OCI-LY3 (cell line): ENCODE measurements around the gene NUDT2.
A peak's percentile ranks its signal among the peaks of the same experiment; 100 is the strongest.

Experiments
- H2AFZ ChIP-seq: fragments of 200-600, 300-600 bp; shearing (Covaris generic); 2 replicates; pipeline ENCODE4 v1.6.0; 2014; ENCODE audit warnings: antibody characterized with exemption, low read depth, low read length
- H3K27ac ChIP-seq: fragments of 200-600, 300-600 bp; sonication (generic); 2 replicates; pipeline ENCODE4 v1.5.1; 2014; ENCODE audit warnings: mild to moderate bottlenecking, low read length, moderate library complexity, mixed read lengths
- H3K27me3 ChIP-seq: fragments of 200-600, 300-600 bp; sonication (generic); 2 replicates; pipeline ENCODE4 v1.6.1; 2014; ENCODE audit warnings: low read depth, low read length, mixed read lengths
- H3K36me3 ChIP-seq: fragments of 200-600, 300-600 bp; sonication (generic); replicated peaks from 2 replicates; pipeline ENCODE3; 2014; ENCODE audit warnings: low read depth, low read length, mixed read lengths
- H3K4me1 ChIP-seq: fragments of 300-600, 200-600 bp; sonication (generic); 2 replicates; pipeline ENCODE4 v1.6.1; 2014; ENCODE audit warnings: low read length, mixed read lengths
- H3K4me2 ChIP-seq: fragments of 200-600, 300-600 bp; sonication (generic); 2 replicates; pipeline ENCODE4 v1.6.1; 2014; ENCODE audit warnings: low read length, mixed read lengths
- H3K4me3 ChIP-seq: fragments of 300-600, 200-600 bp; sonication (generic); 2 replicates; pipeline ENCODE4 v1.5.1; 2014; ENCODE audit warnings: antibody characterized with exemption, mild to moderate bottlenecking, low read length, moderate library complexity
- H3K79me2 ChIP-seq: fragments of 300-600, 200-600 bp; shearing (Covaris generic); 2 replicates; pipeline ENCODE4 v1.6.1; 2014; ENCODE audit warnings: mild to moderate bottlenecking, low read length, mixed read lengths
- H3K9ac ChIP-seq: fragments of 300-600, 200-600 bp; shearing (Covaris generic); 2 replicates; pipeline ENCODE4 v1.6.0; 2014; ENCODE audit warnings: mild to moderate bottlenecking, low read length, moderate library complexity
- H3K9me3 ChIP-seq: fragments of 200-600, 300-600 bp; shearing (Covaris generic); 2 replicates; pipeline ENCODE4 v1.6.1; 2014; ENCODE audit warnings: low read length, mixed read lengths; ENCODE audit not compliant: insufficient read depth
- H4K20me1 ChIP-seq: fragments of 200-600, 300-600 bp; sonication (generic); 2 replicates; pipeline ENCODE4 v1.6.1; 2016; ENCODE audit warnings: low read length, mixed read lengths; ENCODE audit not compliant: insufficient read depth
- CTCF ChIP-seq: fragments of 200-600, 300-600 bp; sonication (generic); IDR thresholded peaks from 2 replicates; pipeline ENCODE4 v1.5.1; 2014; ENCODE audit warnings: antibody characterized with exemption, low read length, low read depth
- EZH2phosphoT487 ChIP-seq: fragments of 200-600 bp; shearing (Covaris generic); IDR thresholded peaks from 2 replicates; pipeline ENCODE4 v1.6.1; 2018; ENCODE audit warnings: antibody characterized with exemption, mixed run types, low read depth

The NUDT2 gene

GRCh38 chr9:34375901-34376595, 46.7 kb downstream of the NUDT2 start:
- H3K79me2 ChIP-seq = no peaks in the 10 kb centered on the region
- H2AFZ ChIP-seq = peak overlapping the region; percentile 84
- TF ChIP-seq EZH2phosphoT487 (no peak), CTCF (peak; percentile 51)
- H3K4me1 ChIP-seq = peaks cover 15% of the 10 kb centered on the region
- peak overlapping the region; percentile 68 for H3K9ac ChIP-seq
- no peak overlapping the region for H3K27ac ChIP-seq
- H3K9me3 ChIP-seq = no peaks in the 10 kb centered on the region
- H3K36me3 ChIP-seq = no peaks in the 10 kb centered on the region
- H3K27me3 ChIP-seq = no peaks in the 10 kb centered on the region
- peak overlapping the region; percentile 90 for H3K4me3 ChIP-seq
- no peaks in the 10 kb centered on the region for H4K20me1 ChIP-seq
- peak overlapping the region; percentile 98 for H3K4me2 ChIP-seq

GRCh38 chr9:34376596-34377403, 47.4 kb downstream of the NUDT2 start, which contains the start of gene MYORG:
Gene MYORG (minus strand): TSS chr9:34376898. CDS start chr9:34372943, 3,955 bp downstream.
- peaks cover 18% of the 10 kb centered on the region for H3K4me1 ChIP-seq
- no peak for TF ChIP-seq CTCF
- no peak for TF ChIP-seq EZH2phosphoT487
- peak within 1 kb of the TSS; percentile 68 for H3K9ac ChIP-seq
- H3K4me3 ChIP-seq = peak within 1 kb of the TSS; percentile 90
- peak within 1 kb of the TSS; percentile 98 for H3K4me2 ChIP-seq
- H3K27ac ChIP-seq = no peak within 1 kb of the TSS
- no peaks in the 10 kb centered on the region for H3K36me3 ChIP-seq
- H2AFZ ChIP-seq = peak within 1 kb of the TSS; percentile 89
- H3K9me3 ChIP-seq = no peaks in the 10 kb centered on the region
- peaks cover 7% of the 10 kb centered on the region for H3K27me3 ChIP-seq
- H4K20me1 ChIP-seq = no peaks in the 10 kb centered on the region
- no peaks in the 10 kb centered on the region for H3K79me2 ChIP-seq

- Histone ChIP-seq H3K79me2 (no peaks in the 10 kb centered on the region), H3K9me3 (no peaks in the 10 kb centered on the region), H3K4me3 (peak overlapping the region; percentile 90), H3K27ac (no peak overlapping the region), H3K27me3 (peaks cover 7% of the 10 kb centered on the region), H3K4me2 (peak overlapping the region; percentile 98), H3K4me1 (peaks cover 18% of the 10 kb centered on the region), H3K36me3 (no peaks in the 10 kb centered on the region), H3K9ac (peak overlapping the region; percentile 41), H2AFZ (peak overlapping the region; percentile 89), H4K20me1 (no peaks in the 10 kb centered on the region)
- TF ChIP-seq EZH2phosphoT487 (no peak), CTCF (no peak)
These were observed 48.0 kb downstream of the NUDT2 start for GRCh38 chr9:34377404-34377746.

GRCh38 chr9:34378376-34379060, 49.1 kb downstream of the NUDT2 start:
- Histone ChIP-seq H3K36me3 (no peaks in the 10 kb centered on the region), H3K9ac (no peak overlapping the region), H3K27me3 (peaks cover 7% of the 10 kb centered on the region)

More at GRCh38 chr9:34378376-34379060, 49.1 kb downstream of the NUDT2 start:
- H3K9me3 ChIP-seq = no peaks in the 10 kb centered on the region
- no peak overlapping the region for H3K27ac ChIP-seq
- H4K20me1 ChIP-seq = no peaks in the 10 kb centered on the region
- TF ChIP-seq CTCF (no peak), EZH2phosphoT487 (no peak)
- no peak overlapping the region for H2AFZ ChIP-seq
- H3K4me2 ChIP-seq = no peak overlapping the region; the same call in 1 of the 2 replicates
- H3K4me3 ChIP-seq = no peak overlapping the region
- peaks cover 19% of the 10 kb centered on the region for H3K4me1 ChIP-seq
- no peaks in the 10 kb centered on the region for H3K79me2 ChIP-seq
